Hepatocyte (in vitro differentiated cells): ENCODE data around the gene QRFP. TPM values are rescaled to one million over a fixed set of nuclear protein-coding genes. Genes with fewer than 3 reads are reported as not detected.

ENCODE experiments used
- DNase-seq: peaks from one replicate; pipeline ENCODE4 v3.0.0-alpha.2; 2016; ENCODE audit warnings: low spot score
- H2AFZ ChIP-seq: fragments of 200-600 bp; sonication (generic); 2 replicates; pipeline ENCODE4 v1.6.0; 2016; ENCODE audit warnings: antibody characterized with exemption, mild to moderate bottlenecking
- H3K27ac ChIP-seq: fragments of 200-600 bp; sonication (generic); 2 replicates; pipeline ENCODE4 v1.5.1; 2016; ENCODE audit warnings: mild to moderate bottlenecking
- H3K27me3 ChIP-seq: fragments of 200-600 bp; sonication (generic); 2 replicates; pipeline ENCODE4 v1.6.1; 2016
- H3K36me3 ChIP-seq: fragments of 200-600 bp; sonication (generic); replicated peaks from 2 replicates; pipeline ENCODE4 v1.5.1; 2016; ENCODE audit warnings: low read depth; ENCODE audit not compliant: insufficient read depth
- H3K4me1 ChIP-seq: fragments of 200-600 bp; sonication (generic); 2 replicates; pipeline ENCODE4 v1.5.1; 2016; ENCODE audit warnings: mild to moderate bottlenecking, moderate library complexity; ENCODE audit not compliant: insufficient read depth
- H3K4me2 ChIP-seq: fragments of 200-600 bp; sonication (generic); 2 replicates; pipeline ENCODE4 v1.6.0; 2016
- H3K4me3 ChIP-seq: fragments of 200-600 bp; sonication (generic); 2 replicates; pipeline ENCODE4 v1.5.1; 2016; ENCODE audit warnings: mild to moderate bottlenecking
- H3K79me2 ChIP-seq: fragments of 200-600 bp; sonication (generic); 2 replicates; pipeline ENCODE4 v1.6.0; 2017; ENCODE audit warnings: mild to moderate bottlenecking
- H3K9me2 ChIP-seq: fragments of 200-600 bp; sonication (generic); replicated peaks from 2 replicates; pipeline ENCODE4 v1.6.0; 2017; ENCODE audit warnings: mild to moderate bottlenecking; ENCODE audit not compliant: insufficient read depth
- H3K9me3 ChIP-seq: fragments of 200-600 bp; sonication (generic); 2 replicates; pipeline ENCODE4 v1.5.1; 2016; ENCODE audit warnings: low read depth, mild to moderate bottlenecking
- H4K20me1 ChIP-seq: fragments of 200-600 bp; sonication (generic); 2 replicates; pipeline ENCODE4 v1.6.0; 2016; ENCODE audit warnings: mild to moderate bottlenecking; ENCODE audit not compliant: insufficient read depth, poor library complexity, severe bottlenecking
- CTCF ChIP-seq: fragments of 200-600 bp; sonication (generic); IDR thresholded peaks from 2 replicates; pipeline ENCODE4 v1.5.1; 2016; ENCODE audit warnings: antibody characterized with exemption, mild to moderate bottlenecking; ENCODE audit not compliant: poor library complexity
- EZH2 ChIP-seq: fragments of 200-600 bp; sonication (generic); IDR thresholded peaks from 2 replicates; pipeline ENCODE4 v1.6.1; 2016; ENCODE audit warnings: antibody characterized with exemption, mild to moderate bottlenecking, borderline replicate concordance
- EZH2phosphoT487 ChIP-seq: fragments of 200-600 bp; sonication (generic); IDR thresholded peaks from one replicate; pipeline ENCODE4 v1.6.1; 2018; ENCODE audit warnings: antibody characterized with exemption, mild to moderate bottlenecking, low read depth, moderate library complexity; ENCODE audit not compliant: unreplicated experiment, severe bottlenecking
- WGBS: methylation state at CpG from one replicate; pipeline ENCODE4 v1.1.6; 2016; ENCODE audit warnings: low lambda C conversion rate; ENCODE audit errors: missing lambda C conversion rate; 5-methylcytosine and 5-hydroxymethylcytosine counted together
- polyA plus RNA-seq: library from polyadenylated mRNA; unstranded; fragments of >200 nt; fragmentation: Nextera tagmentation; extraction: Ambion mirVana; gene quantifications from 2 replicates; pipeline ENCODE4 v1.2.1, GENCODE V29; 2016
- total RNA-seq: library from RNA; depleted of rRNA; stranded (reverse); fragments of >200 nt; gene quantifications from 2 replicates; pipeline ENCODE4 v1.2.3, GENCODE V29; 2014

QRFP gene
- total and polyA plus RNA-seq, 2 experiments from 2014 or later, result 0.21 TPM; not detected in 1

GRCh38 chr9:130872508-130872907, 24.1 kb downstream of the QRFP start:
- no peaks in the 10 kb centered on the region for H3K27me3 ChIP-seq
- no peaks in the 10 kb centered on the region for H3K9me2 ChIP-seq
- peaks cover 42% of the 10 kb centered on the region for H4K20me1 ChIP-seq
- peaks cover 50% of the 10 kb centered on the region for H3K79me2 ChIP-seq
- no peak for TF ChIP-seq EZH2
- peaks cover 8% of the 10 kb centered on the region for H3K4me1 ChIP-seq
- no peak for DNase-seq
- 93% methylated on average over 9 of the region's 9 CpGs for WGBS
- no peaks in the 10 kb centered on the region for H3K9me3 ChIP-seq
- no peak overlapping the region for H2AFZ ChIP-seq
- H3K36me3 ChIP-seq, result no peaks in the 10 kb centered on the region
- H3K4me2 ChIP-seq, result no peak overlapping the region
- no peak overlapping the region for H3K4me3 ChIP-seq
- no peak overlapping the region for H3K27ac ChIP-seq

DNA sequence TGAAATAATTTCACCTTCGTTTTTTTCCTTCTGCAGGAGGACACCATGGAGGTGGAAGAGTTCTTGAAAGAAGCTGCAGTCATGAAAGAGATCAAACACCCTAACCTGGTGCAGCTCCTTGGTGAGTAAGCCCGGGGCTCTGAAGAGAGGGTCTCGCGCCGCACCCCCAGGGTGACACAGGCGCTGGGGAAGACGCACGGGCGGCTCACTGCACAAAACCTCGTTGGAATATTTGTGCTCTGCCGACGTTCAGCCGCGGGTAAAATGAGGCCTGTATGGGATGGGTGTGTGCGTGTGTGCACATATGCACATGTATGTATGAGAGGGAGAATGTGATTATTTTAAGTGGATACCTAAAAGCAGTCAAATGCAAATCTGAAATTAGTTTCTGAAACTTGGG, 24.5 kb downstream of the QRFP start:
- peaks cover 8% of the 10 kb centered on the region for H3K4me1 ChIP-seq
- WGBS, result 97% methylated on average over 15 of the region's 15 CpGs

DNA sequence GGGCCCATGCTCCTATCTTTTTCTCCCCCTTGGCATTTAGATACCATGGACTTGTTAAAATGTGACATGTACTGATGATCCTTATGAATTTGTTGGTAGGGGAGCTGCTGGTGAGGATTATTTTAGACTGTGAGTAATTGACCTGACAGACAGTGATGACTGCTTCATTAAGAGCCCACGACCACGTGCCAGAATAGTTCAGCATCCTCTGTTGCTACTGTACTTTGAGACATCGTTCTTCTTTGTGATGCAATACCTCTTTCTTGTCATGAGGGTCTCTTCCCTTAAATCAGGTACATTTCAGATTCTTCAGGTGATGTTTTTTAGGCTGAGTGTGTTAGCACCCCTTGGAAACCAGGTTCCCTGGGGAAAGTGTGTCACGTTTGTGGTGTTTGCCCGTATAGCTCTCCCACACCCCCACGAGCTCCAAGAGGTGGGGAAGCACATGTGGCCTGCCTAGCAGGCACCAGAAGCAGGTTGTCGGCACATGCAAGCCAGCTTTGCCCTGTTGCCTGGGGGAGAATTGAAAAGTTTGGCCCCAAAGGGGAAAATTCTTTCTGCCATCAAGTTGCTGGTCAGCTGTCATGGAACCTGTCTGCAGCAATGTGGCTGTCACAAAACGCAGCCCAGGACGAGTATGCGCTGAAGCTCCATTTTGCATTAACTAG, 25.1 kb downstream of the QRFP start:
- Histone ChIP-seq H4K20me1 (peaks cover 52% of the 10 kb centered on the region), H3K36me3 (no peaks in the 10 kb centered on the region), H3K4me3 (no peak overlapping the region), H3K27me3 (no peaks in the 10 kb centered on the region), H3K27ac (no peak overlapping the region), H3K9me3 (no peaks in the 10 kb centered on the region), H3K4me2 (no peak overlapping the region), H2AFZ (no peak overlapping the region), H3K9me2 (no peaks in the 10 kb centered on the region), H3K4me1 (peaks cover 8% of the 10 kb centered on the region), H3K79me2 (peaks cover 59% of the 10 kb centered on the region)
- WGBS, result 93% methylated on average over 10 of the region's 10 CpGs
- TF ChIP-seq EZH2, result no peak
- no peak for TF ChIP-seq EZH2phosphoT487
- no peak for TF ChIP-seq CTCF
- DNase-seq, result no peak

More for the DNA sequence above, 24.5 kb downstream of the QRFP start:
- H3K79me2 ChIP-seq, result peaks cover 54% of the 10 kb centered on the region
- H3K4me2 ChIP-seq, result no peak overlapping the region
- no peak for TF ChIP-seq CTCF
- H3K4me3 ChIP-seq, result no peak overlapping the region
- H4K20me1 ChIP-seq, result peaks cover 46% of the 10 kb centered on the region
- no peak for DNase-seq
- no peak overlapping the region for H2AFZ ChIP-seq
- no peaks in the 10 kb centered on the region for H3K9me2 ChIP-seq
- H3K9me3 ChIP-seq, result no peaks in the 10 kb centered on the region
- no peaks in the 10 kb centered on the region for H3K36me3 ChIP-seq
- H3K27me3 ChIP-seq, result no peaks in the 10 kb centered on the region
- H3K27ac ChIP-seq, result no peak overlapping the region

GRCh38 chr9:130870491-130871381, 25.9 kb downstream of the QRFP start:
- 94% methylated on average over 17 of the region's 17 CpGs for WGBS
- DNase-seq, result no peak
- Histone ChIP-seq H3K27ac (no peak overlapping the region), H3K27me3 (no peaks in the 10 kb centered on the region), H3K9me3 (no peaks in the 10 kb centered on the region), H3K4me2 (no peak overlapping the region), H2AFZ (no peak overlapping the region), H3K36me3 (no peaks in the 10 kb centered on the region), H3K4me3 (no peak overlapping the region), H3K9me2 (no peaks in the 10 kb centered on the region), H3K79me2 (peaks cover 65% of the 10 kb centered on the region), H4K20me1 (peaks cover 55% of the 10 kb centered on the region), H3K4me1 (peaks cover 8% of the 10 kb centered on the region)
- TF ChIP-seq EZH2, result no peak
- TF ChIP-seq EZH2phosphoT487, result no peak
- TF ChIP-seq CTCF, result no peak
